Measurements from ENCODE around the gene MAP7D3.
"Not testable (repeated sequence)": the region's sequence is repeated elsewhere in the genome, so short reads cannot be mapped to it uniquely, and the experiment has no call there.

MAP7D3 gene, protein sequence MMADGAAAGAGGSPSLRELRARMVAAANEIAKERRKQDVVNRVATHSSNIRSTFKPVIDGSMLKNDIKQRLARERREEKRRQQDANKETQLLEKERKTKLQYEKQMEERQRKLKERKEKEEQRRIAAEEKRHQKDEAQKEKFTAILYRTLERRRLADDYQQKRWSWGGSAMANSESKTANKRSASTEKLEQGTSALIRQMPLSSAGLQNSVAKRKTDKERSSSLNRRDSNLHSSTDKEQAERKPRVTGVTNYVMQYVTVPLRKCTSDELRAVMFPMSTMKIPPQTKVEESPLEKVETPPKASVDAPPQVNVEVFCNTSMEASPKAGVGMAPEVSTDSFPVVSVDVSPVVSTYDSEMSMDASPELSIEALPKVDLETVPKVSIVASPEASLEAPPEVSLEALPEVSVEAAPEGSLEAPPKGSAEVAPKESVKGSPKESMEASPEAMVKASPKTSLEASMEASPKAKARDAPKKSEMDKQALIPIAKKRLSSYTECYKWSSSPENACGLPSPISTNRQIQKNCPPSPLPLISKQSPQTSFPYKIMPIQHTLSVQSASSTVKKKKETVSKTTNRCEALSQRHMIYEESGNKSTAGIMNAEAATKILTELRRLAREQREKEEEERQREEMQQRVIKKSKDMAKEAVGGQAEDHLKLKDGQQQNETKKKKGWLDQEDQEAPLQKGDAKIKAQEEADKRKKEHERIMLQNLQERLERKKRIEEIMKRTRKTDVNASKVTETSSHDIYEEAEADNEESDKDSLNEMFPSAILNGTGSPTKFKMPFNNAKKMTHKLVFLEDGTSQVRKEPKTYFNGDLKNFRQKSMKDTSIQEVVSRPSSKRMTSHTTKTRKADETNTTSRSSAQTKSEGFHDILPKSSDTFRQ

GRCh38 chrX:136251041-136251991 is at the start of gene MAP7D3:
MAP7D3 (minus strand) TSS chrX:136251400; CDS start chrX:136251358, 42 bp downstream.
- TF ChIP-seq, protein P1, sequence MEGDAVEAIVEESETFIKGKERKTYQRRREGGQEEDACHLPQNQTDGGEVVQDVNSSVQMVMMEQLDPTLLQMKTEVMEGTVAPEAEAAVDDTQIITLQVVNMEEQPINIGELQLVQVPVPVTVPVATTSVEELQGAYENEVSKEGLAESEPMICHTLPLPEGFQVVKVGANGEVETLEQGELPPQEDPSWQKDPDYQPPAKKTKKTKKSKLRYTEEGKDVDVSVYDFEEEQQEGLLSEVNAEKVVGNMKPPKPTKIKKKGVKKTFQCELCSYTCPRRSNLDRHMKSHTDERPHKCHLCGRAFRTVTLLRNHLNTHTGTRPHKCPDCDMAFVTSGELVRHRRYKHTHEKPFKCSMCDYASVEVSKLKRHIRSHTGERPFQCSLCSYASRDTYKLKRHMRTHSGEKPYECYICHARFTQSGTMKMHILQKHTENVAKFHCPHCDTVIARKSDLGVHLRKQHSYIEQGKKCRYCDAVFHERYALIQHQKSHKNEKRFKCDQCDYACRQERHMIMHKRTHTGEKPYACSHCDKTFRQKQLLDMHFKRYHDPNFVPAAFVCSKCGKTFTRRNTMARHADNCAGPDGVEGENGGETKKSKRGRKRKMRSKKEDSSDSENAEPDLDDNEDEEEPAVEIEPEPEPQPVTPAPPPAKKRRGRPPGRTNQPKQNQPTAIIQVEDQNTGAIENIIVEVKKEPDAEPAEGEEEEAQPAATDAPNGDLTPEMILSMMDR (IDR thresholded peaks at IDR 0.05; ENCODE audit: insufficient read depth, low read length, poor library complexity, severe bottlenecking): no peak
- TF ChIP-seq EZH2phosphoT487 (conservative IDR thresholded peaks at IDR 0.05; ENCODE audit: low read length): no peak
- no peaks in the 10 kb centered on the region for H3K27me3 ChIP-seq (ENCODE audit: low read length)
- H3K27ac ChIP-seq (ENCODE audit: low read depth, low read length): no peak within 1 kb of the TSS
- no peaks in the 10 kb centered on the region for H4K20me1 ChIP-seq (ENCODE audit: low read depth, low read length)
- H3K4me2 ChIP-seq (ENCODE audit: low read depth, low read length, poor library complexity, severe bottlenecking): peak within 1 kb of the TSS; percentile 61
- H3K9me2 ChIP-seq (replicated peaks; ENCODE audit: insufficient read depth, low read length): no peaks in the 10 kb centered on the region
- H3F3A ChIP-seq (ENCODE audit: insufficient read depth): no peaks in the 10 kb centered on the region
- H3K9ac ChIP-seq (ENCODE audit: low read length): peak within 1 kb of the TSS; percentile 82
- H3K4me3 ChIP-seq (ENCODE audit: insufficient read depth, low read length, poor library complexity, severe bottlenecking): peak within 1 kb of the TSS; percentile 81
- no peaks in the 10 kb centered on the region for H3K79me2 ChIP-seq (ENCODE audit: insufficient read depth, low read length)
- no peaks in the 10 kb centered on the region for H3K36me3 ChIP-seq (ENCODE audit: low read length)
- H3K9me3 ChIP-seq (ENCODE audit: insufficient read depth, low read length): no peaks in the 10 kb centered on the region
- H2AFZ ChIP-seq (ENCODE audit: low read depth, low read length, severe bottlenecking): peak within 1 kb of the TSS; percentile 98

DNA sequence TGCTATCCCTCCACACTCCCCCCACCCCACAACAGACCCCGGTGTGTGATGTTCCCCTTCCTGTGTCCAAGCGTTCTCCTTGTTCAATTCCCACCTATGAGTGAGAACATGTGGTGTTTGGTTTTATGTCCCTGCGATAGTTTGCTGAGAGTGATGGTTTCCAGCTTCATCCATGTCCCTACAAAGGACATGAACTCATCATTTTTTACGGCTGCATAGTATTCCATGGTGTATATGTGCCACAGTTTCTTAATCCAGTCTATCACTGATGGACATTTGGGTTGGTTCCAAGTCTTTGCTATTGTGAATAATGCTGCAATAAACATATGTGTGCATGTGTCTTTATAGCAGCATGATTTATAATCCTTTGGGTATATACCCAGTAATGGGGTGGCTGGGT is 49.5 kb upstream of the MAP7D3 start, which contains the start of gene ADGRG4:
ADGRG4 (plus strand) TSS at position 243 of the 400 bp plus-strand sequence. CDS start 7,815 bp downstream, outside the sequence.
- not testable (repeated sequence) for H3K9me3 ChIP-seq (ENCODE audit: insufficient read depth, low read length); H3K27me3 ChIP-seq (ENCODE audit: low read length); H4K20me1 ChIP-seq (ENCODE audit: low read depth, low read length); H3K4me2 ChIP-seq (ENCODE audit: low read depth, low read length, poor library complexity, severe bottlenecking); H3K27ac ChIP-seq (ENCODE audit: low read depth, low read length); H3K36me3 ChIP-seq (ENCODE audit: low read length); H3K9me2 ChIP-seq (replicated peaks; ENCODE audit: insufficient read depth, low read length); H3K4me3 ChIP-seq (ENCODE audit: insufficient read depth, low read length, poor library complexity, severe bottlenecking); H2AFZ ChIP-seq (ENCODE audit: low read depth, low read length, severe bottlenecking); H3K79me2 ChIP-seq (ENCODE audit: insufficient read depth, low read length); H3K9ac ChIP-seq (ENCODE audit: low read length); H3F3A ChIP-seq (ENCODE audit: insufficient read depth)

GRCh38 chrX:136295380-136295779 is 44.2 kb upstream of the MAP7D3 start:
- Histone ChIP-seq H3K79me2 (ENCODE audit: insufficient read depth, low read length) (no peaks in the 10 kb centered on the region), H3K9ac (ENCODE audit: low read length) (no peak overlapping the region), H3K4me3 (ENCODE audit: insufficient read depth, low read length, poor library complexity, severe bottlenecking) (no peak overlapping the region), H4K20me1 (ENCODE audit: low read depth, low read length) (no peaks in the 10 kb centered on the region), H3K9me2 (replicated peaks; ENCODE audit: insufficient read depth, low read length) (no peaks in the 10 kb centered on the region), H2AFZ (ENCODE audit: low read depth, low read length, severe bottlenecking) (no peak overlapping the region), H3K4me2 (ENCODE audit: low read depth, low read length, poor library complexity, severe bottlenecking) (no peak overlapping the region), H3K36me3 (ENCODE audit: low read length) (no peaks in the 10 kb centered on the region), H3K9me3 (ENCODE audit: insufficient read depth, low read length) (no peaks in the 10 kb centered on the region), H3F3A (ENCODE audit: insufficient read depth) (no peaks in the 10 kb centered on the region), H3K27ac (ENCODE audit: low read depth, low read length) (no peak overlapping the region), H3K27me3 (ENCODE audit: low read length) (no peaks in the 10 kb centered on the region)
- TF ChIP-seq, protein P1 (IDR thresholded peaks at IDR 0.05; ENCODE audit: insufficient read depth, low read length, poor library complexity, severe bottlenecking): no peak
- TF ChIP-seq EZH2phosphoT487 (conservative IDR thresholded peaks at IDR 0.05; ENCODE audit: low read length): no peak
